ENCODE data around the gene UBN2.
"Not testable (repeated sequence)": the region's sequence is repeated elsewhere in the genome, so short reads cannot be mapped to it uniquely, and the experiment has no call there.

The UBN2 gene

DNA sequence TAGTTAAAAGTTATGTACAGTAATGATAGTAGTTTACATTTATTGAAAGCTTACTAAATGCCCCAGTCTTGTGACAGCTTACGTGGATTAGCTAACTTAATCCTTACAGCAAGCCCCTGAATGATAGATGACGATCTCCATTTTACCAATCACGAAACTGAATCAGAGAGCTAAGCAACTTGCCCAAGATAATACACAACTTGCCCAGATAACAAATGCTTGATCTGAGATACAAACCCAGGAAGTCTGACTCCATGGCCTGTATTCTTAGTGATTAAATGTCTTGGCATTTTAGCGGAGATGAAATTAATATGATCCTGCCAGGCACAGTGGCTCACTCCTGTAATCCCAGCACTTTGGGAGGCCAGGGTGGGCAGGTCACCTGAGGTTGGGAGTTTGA lies 63.2 kb downstream of the UBN2 start:
- in situ Hi-C loops (cut with MboI; ENCODE audit: low sequenced_read_pairs), result no loop called here

DNA sequence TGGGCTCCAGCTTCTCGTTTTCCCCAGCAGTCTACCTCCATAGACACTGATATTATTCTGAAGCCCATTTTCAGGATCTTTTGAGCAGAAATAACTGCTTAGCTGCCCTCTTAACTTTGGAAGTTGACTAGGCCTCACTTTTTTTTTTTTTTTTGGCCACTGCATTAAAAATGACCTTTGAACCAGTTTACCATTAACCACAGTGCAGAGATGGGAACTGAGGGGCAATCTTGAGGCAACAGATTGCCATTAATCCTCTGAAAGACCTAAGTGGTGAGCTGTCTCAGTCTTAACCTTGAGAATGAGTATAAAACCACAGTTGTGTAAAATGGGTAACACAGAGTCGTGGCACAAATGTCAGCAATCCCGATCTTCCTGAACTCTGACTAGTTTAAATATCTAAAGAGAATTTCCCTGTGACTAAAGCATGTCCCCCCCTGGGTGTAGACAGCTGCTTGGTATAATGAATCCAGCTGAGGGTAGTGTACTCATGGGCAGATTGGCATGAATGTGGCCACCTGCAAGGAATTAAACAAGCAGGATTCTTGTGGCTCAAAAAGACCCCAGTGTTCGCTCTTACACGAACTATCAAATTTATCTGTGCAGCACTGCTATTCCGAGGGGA lies 64.0 kb downstream of the UBN2 start:
- in situ Hi-C loops (cut with MboI; ENCODE audit: low sequenced_read_pairs), result no loop called here

DNA sequence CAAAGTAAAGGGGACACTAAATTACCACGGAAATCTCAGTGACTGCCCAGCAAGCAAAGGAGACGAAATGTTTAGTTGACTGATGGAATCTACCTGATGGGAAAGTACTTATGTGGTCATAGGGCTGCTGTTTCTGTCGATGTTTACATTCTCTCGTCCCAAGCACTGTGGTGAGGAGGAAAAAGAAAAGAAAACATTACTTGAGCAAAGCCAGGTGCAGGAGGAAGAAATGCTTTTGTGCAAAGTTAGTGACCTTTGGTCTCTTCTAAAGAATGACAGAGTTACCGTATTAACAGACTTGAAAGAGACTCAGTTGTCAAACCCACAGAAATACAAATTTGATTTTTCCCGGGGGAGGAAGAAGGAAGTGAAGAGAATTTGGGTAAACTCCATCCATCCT lies 66.8 kb downstream of the UBN2 start:
- in situ Hi-C loops (cut with MboI; ENCODE audit: low sequenced_read_pairs), result no loop called here

DNA sequence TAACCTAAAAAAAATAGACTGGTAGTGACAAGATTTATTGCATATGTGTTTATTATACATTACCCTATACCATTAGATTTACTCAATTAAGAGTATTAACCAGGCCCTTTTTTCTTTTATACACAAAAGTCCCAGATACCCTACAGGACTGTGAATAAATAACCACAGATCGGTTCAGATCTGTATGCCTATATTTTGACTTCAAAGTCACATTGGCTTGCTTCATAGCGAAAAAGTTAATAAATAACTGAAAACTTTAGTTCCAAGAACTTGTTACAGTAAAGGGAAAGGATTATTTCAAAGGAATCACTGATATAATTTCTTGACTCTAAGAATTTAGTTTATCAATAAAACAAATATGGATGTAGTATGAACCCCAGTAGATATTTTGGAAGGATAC lies 68.3 kb downstream of the UBN2 start:
- in situ Hi-C loops (cut with MboI; ENCODE audit: low sequenced_read_pairs), result no loop called here

DNA sequence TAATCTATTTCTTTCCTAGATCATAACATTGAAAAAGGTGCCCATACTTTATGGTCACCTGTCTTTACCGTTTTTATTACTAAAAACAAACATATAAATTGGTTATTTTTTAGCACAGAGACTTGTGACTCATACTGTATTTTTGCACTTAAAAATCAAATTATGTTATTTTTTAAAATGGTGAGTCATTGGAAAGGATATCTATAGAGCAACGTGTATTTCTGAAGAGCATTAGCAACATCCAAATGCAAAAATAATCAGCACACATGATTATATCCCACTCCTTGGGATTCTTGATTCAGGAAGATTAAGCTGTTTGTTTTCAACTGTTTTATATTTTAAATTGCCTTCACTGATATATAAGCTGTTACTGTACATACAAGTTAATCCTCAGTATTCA lies 69.4 kb downstream of the UBN2 start:
- in situ Hi-C loops (cut with MboI; ENCODE audit: low sequenced_read_pairs), result no loop called here

DNA sequence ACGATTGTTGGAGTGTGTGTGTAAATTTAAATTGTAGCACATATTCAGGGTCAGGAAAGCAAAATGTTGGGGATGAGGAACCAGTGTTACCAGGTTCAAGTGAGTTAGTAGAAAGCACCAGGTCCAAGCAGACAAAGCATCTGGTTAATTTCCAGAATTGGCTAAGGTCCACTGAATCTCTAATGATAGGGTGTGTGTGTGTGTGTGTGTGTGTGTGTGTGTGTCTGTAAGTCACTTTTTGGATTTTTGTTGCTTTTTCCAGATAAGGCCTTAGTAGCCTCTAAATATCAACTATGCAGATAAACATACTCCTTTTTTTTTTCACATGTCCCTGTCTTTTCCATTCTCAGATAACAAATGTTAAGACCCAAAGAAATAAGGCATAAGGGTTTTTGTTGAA lies 73.5 kb downstream of the UBN2 start:
- in situ Hi-C loops (cut with MboI; ENCODE audit: low sequenced_read_pairs), result no loop called here

DNA sequence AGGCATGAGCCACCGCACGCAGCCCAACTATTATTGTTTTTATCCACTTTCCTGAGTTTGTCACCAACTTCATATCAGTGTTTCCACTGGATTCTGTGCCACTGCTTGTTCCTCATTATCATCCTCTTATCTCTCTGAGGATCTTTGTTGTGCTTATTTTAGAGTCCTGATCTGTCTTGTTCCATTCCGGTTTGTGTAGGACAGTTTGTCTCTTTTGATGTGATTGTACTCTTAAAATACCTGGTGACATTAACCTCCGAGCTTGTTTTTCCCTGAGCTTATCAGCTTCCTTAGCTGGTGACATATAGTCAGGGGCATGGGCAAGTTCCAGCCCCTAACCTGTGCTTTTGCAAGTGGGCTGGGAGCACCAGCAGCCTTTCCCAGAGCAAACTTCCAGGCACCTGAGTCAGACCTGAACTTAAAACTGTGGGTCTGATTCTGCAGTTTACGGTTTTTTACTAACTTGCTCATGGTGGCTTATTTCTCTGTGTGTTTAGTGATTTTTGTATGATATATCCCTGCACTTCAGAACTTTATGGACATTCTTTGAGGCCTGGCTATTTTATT lies 87.0 kb downstream of the UBN2 start:
- in situ Hi-C loops (cut with MboI; ENCODE audit: low sequenced_read_pairs), result no loop called here

DNA sequence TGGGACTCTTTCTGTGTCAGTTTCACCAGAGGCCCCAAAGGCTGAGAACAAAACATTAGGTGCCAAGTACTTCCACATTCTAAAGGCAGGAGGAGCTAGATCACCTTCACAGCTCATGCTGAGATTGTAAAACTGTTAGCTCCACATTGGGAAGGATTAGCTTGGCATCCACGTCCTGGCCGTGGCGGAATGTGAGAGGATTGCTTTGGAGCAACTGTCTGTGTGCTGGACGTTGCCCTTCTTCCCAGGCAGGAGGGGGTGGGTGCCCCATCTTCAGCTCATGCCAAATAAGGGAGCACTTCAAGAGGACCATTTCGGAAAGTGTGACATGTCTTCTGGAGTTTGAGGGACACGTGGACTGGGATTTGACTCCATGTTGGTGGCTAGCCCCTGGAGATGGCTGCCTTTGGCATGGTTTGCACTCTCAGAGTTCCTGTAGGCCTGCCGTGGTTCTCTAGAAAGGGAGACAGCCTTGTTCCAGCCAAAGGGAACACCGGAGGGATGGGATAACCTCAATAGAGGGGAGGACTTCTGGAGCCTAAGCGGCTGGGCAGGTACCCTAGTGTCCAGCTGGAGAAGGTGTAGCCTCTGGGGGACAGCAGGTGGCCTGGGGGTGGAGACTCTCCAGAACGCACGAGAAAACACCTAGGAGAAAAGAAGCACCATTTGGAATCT lies 90.2 kb downstream of the UBN2 start:
- in situ Hi-C loops (cut with MboI; ENCODE audit: low sequenced_read_pairs), result no loop called here

DNA sequence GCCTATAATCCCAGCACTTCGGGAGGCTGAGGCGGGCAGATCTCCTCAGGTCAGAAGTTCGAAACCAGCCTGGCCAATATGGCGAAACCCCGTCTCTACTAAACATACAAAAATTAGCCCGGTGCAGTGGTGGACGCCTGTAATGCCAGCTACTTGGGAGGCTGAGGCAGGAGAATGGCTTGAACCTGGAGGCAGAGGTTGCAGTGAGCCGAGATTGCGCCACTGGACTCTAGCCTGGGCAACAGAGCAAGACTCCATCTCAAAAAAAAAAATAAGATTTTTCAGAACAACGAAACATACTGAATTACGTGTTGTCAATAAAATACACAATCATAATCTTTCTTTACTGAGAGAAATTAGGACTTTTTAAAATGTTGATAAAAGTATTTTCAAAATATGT lies 93.7 kb downstream of the UBN2 start:
- in situ Hi-C loops (cut with MboI; ENCODE audit: low sequenced_read_pairs), result not testable (repeated sequence)

DNA sequence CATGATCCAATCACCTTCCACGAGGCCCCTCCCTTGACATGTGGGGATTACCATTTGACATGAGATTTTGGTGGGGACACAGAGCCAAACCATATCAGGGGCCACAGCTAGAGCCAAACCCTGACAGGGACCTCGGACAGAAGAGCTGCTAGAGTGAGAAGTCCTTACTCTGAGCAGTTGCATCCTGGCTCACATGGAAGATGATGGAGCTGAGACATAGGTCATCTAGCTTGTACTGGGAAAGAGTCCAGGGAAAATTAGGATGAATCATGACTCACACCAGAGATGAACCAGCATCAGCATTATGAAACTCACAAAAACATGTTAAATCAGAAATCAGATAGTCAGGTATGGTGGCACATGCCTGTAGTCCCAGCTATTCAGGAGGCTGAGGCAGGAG lies 97.3 kb downstream of the UBN2 start:
- in situ Hi-C loops (cut with MboI; ENCODE audit: low sequenced_read_pairs), result no loop called here

DNA sequence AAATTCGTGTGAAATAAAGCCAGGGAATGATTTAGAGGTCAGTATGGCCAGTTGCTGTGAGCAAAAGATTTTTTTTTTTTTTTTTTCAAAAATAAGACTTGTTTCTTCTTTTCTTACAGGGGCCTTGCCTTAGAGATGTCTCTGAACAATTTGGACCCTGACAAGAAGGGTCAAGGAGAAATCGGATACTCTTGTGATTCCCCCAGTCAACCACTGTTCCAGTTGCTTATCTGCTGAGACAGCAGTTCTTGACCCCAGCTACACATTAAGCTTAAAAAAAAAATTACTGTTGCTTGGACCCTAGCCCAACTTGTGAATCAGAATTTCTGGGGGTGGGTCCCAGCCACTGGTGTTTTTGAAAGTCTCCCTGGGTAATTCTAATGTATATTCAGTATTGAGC lies 98.1 kb downstream of the UBN2 start:
- in situ Hi-C loops (cut with MboI; ENCODE audit: low sequenced_read_pairs), result no loop called here

DNA sequence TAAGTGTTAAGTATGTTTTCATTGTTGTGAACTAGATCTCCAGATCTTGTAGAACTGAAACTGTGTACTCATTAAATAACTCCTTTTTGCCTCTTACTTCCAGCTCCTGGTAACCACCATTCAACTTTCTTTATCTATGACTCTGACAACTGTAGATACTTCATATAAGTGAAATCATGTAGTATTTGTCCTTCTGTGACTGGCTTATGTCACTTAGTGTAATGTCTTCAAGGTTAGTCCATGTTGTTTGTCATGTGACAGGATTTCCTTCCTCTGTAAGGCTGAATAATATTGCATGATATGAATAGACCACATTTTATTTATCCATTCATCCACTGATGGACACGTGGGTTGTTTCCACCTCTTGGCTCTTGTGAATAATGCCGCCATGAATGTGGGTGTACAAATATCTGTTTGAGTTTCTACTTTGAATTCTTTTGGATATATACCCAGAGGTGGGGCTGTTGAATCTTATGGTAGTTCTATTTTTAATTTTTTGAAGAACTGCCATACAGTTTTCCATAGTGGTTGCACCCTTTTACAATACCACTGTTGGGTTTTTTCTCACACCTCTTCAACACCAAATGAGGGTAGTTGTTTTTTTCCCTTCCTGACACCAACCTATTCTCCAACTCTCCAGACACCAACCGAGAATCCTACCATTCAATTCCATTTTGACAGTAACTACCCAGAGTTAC lies 99.4 kb downstream of the UBN2 start:
- in situ Hi-C loops (cut with MboI; ENCODE audit: low sequenced_read_pairs), result no loop called here

DNA sequence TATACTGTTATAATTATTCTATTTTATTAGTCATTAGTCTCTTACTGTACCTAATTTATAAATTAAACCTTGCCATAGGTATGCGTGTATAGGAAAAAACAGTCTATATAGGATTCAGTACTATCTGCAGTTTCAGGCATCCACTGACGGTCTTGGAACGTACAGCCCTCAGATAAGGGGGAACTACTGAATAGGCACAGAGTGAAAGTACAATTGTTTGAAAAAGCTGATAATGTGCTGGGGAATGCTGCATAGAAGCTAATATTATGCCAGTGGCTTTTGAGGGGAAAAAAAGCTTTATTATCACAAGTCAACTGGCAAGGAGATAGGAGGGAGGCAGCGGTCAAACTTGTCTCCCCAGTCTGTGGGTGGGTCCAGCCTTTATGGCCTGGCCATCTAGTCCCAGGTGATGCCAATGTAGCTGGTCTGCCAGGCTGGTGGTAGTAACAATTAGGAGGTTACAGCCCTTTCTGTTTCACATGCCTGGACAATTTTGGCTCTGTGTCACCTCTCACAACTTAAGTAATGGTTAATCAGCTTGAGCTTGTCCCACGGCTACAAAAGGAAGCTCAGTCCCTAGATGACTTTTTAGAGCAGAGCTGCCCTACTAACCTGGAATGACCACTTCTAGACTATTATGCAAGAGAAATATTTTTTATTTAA lies 101.8 kb downstream of the UBN2 start:
- in situ Hi-C loops (cut with MboI; ENCODE audit: low sequenced_read_pairs), result no loop called here

DNA sequence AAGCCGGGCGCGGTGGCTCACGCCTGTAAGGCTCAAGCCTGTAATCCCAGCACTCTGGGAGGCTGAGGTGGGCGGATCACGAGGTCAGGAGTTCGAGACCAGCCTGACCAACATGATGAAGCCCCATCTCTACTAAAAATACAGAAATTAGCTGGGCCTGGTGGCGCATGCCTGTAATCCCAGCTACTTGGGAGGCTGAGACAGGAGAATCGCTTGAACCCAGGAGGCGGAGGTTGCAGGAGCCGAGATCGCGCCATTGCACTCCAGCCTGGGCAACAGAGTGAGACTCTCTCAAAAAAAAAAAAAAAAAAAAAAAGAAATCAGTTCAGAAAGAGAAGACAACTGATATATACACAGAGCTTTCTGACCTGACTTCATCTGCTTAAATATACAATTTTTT lies 102.4 kb downstream of the UBN2 start:
- in situ Hi-C loops (cut with MboI; ENCODE audit: low sequenced_read_pairs), result not testable (repeated sequence)

DNA sequence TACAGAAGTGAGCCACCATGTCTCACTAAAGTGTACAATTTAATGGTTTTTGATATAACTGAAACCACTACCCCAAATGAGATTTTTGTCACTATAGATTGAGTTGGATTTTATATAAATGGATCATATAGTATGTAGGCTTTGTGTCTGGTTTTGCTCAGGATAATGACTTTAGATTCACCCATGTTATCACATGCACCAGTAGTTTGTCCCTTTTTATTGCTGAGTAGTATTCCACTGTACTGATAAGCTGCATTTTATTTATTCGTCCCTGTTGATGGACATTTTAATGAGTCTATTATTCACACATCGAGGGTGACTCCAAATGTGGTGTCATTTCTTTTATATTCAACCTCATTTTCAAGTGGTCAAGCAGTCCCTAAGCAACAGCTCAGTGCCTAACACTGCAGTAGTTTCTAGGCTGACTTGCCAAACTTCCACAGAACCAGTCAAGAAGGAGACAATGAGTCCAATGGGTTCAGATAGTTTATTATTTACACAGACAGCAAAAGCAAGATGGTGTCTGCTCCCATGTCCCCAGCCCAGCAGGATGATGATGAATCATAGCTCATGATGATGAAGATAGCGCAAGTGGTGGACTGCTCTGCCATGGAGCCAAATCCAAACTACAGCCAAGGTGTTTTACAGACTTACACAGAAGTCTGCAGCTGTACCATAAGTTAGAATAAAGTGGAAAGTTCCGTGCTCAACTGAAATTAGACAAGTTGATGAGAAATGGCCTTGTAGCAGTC lies 103.5 kb downstream of the UBN2 start:
- in situ Hi-C loops (cut with MboI; ENCODE audit: low sequenced_read_pairs), result no loop called here

DNA sequence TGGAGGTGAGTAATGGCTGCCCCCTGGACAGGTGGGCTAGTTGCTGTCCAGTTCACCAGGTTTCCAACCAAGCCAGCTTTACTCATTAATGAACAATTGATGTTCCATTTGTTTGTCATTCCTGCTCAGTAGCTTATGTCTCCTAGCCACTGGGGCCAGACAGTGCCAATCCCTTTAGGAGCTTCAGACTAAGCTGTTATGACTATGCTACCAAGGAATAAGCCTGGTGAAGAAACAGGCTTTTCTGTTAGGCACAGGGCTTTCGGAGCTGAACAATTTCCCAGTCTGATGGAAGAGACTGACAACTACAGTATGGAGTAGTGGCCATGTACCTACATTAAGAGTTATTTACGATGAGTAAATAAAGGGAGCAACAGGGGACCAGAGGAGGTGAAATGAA lies 108.0 kb downstream of the UBN2 start:
- in situ Hi-C loops (cut with MboI; ENCODE audit: low sequenced_read_pairs), result no loop called here

DNA sequence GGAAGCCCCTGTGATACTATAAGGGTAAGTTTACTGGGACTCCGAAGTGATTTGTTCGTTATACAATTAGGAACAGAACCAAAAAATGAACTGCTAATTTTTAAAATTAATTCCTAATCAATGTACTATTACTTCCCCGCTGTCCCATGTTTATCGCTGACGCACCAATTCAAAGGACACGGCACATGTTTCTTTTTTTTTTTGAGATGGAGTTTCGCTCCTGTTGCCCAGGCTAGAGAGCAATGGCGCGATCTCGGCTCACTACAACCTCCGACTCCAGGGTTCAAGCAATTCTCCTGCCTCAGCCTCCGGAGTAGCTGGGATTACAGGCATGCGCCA lies 108.6 kb downstream of the UBN2 start:
- in situ Hi-C loops (cut with MboI; ENCODE audit: low sequenced_read_pairs), result no loop called here

DNA sequence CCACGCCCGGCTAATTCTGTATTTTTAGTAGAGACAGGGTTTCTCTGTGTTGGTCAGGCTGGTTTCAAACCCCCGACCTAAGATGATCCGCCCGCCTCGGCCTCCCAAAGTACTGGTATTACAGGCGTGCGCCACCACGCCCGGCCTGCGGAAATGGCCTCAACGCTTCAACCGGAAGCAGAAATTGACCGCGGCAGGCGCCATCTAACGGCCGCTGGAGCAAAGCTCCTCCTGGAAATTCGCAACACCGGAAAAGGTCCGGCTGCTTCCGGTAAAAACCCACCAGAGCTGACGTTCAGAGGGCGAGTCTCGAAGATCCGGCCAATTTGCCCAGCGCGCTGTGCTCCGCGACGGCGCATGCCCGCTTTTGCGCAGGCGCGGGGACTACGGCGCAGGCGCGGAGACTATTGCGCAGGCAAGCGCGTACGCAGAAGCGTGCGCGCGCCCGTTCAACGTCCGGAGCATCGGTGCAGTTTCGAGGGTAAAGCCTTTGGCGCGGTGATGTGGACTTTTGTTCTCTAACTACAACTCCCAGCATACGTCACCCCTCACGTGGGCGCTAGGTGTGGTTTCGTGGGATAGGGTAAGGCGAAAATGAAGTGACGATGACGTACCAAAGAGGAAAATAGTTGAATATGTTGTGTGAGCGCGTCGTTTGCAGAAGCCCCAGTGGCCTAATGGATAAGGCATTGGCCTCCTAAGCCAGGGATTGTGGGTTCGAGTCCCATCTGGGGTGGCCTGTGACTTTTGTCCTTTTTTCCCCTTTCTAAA lies 109.2 kb downstream of the UBN2 start:
- in situ Hi-C loops (cut with MboI; ENCODE audit: low sequenced_read_pairs), result no loop called here

DNA sequence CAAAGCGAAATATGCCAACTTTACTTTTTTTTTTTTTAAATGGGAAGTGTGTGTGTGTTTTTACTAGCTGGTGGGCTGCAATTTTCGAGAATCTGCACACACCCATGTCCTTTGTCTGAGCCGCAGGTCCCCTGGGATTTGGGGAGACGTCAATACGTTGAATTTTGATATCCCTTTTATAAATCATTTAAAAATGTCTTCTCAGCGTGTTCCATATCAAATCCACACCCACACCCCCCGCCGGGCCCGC lies 109.7 kb downstream of the UBN2 start:
- in situ Hi-C loops (cut with MboI; ENCODE audit: low sequenced_read_pairs), result no loop called here

DNA sequence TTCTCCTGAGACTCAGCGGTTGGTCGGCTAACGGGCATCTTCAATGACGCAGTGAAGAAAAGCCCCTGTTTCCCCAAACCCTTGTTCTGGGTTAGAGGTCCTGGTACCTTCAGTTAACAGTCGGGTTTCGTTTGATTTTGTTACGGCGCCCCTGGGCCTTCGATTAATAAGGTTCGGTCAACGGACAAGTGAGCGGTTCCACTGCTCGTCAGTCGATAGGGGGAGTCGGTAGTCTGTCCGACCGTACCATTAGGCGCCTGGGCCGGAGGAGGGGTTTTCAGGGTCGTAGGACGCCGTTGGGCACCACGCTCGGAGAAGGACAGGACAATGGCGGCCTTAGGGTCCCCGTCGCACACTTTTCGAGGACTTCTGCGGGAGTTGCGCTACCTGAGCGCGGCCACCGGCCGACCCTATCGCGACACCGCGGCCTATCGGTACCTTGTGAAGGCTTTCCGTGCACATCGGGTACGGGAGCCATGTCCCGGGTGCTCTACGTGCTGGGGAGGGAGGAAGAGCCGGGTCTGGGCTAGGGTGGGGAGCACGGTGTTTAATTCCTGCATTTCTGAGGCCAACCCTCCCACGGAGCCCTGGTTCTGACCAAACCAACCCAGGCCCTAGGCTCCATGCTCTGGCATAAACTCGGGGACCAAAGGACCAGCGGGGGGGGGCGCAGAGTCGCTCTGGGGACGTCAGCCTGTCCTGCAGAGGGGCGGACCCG lies 110.2 kb downstream of the UBN2 start, which contains the start of gene FMC1:
Gene FMC1, plus strand, starts transcription at position 280 of the 718 bp plus-strand sequence. Its CDS starts 48 bp downstream, at position 328.
- in situ Hi-C loops (cut with MboI; ENCODE audit: low sequenced_read_pairs), result no loop called here

Data from HL-60/S4 (cell line).